HTERT RPE-1 (cell line): ENCODE data around the gene ARHGAP24.
"Not testable (repeated sequence)": the region's sequence is repeated elsewhere in the genome, so short reads cannot be mapped to it uniquely, and the experiment has no call there.

Experiments
- in situ Hi-C: fragments of 300-500 bp; cut with MboI; formaldehyde crosslinking; loops from 4 replicates; pipeline ENCODE4 v1.14.3; 2020; ENCODE audit warnings: low sequenced_read_pairs

ARHGAP24 gene

DNA sequence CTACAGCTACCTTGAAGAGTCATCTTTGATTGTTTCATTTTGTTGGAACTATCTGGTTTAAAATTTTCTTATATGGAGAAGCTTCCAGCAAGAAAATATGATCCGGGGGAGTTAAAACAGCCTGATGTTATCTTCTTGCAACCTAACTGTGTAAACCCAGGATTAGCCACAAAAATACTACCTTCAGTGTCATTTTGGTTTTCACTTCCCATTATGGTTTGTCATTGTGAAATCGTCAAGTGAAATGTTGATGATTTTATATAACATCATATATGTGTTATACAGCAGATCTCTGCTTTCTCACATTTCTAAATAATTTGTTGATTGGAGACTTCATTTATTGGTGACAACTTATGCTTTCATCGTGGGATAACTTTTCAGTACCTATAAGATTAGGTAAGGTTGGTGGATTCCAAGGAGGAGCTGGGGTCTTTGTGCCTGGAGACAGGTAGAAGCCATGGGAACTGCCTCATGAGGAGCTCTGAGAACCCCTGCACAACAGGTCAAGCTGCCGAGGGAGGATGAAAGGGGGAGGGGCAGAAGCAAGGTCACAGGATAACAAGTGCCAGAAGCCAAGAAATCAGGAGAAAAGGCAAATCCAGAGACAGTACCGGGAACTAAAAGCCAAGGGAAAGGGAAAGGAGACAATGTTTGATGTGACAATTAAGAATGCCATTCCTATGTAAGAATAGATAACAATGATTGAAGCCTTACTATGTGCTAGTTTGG, 7.2 kb downstream of the ARHGAP24 start:
- in situ Hi-C loops: no loop called here

DNA sequence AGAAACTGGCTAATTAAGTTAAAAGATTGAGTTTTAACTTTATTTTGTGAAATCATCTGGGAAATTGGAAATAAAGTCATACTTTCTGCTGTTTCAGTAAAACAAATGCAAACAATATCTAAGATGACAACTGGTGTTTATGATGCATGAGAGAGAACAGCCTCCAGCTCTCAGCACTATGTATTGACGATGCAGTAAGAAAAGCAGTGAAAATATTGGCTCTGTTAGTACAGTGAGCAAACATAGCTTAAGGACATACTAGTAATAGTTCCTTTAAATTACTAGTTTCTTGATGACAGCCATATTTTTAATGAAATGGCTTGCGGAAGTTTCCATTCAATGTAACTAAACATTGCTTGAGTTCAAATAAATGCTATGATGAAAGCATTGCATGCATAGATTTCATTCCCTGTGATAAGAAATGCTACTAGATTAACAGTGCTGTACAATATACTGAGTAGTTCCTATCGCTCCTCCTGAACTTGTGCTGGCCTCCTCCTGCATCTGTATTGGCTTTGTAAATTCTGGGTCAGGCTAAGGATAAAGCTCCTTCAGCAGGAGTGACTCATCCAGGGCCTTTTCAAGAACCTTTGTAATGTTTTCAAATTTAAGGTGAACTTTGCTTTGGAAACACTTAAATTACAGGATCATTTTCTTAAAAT, 11.6 kb downstream of the ARHGAP24 start:
- in situ Hi-C loops: no loop called here

DNA sequence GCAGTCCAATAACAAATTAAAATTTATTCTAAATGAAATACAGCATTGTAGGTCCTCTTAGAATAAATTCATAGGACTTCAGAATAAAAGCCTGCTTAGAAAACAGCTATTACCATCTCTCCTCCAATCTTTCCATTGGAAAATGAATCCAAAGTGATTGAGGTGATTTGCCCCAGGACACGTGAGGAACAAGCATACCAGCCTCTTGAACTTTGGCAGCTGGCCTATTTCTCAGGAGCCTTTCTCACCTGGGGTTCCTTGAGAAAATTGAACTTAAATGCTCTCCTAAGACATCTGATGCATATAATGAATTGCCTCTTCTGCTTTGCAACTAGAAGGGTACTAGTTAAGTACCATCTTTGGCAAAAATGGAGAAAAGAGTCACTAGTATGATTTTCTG, 13.5 kb downstream of the ARHGAP24 start:
- in situ Hi-C loops: no loop called here

DNA sequence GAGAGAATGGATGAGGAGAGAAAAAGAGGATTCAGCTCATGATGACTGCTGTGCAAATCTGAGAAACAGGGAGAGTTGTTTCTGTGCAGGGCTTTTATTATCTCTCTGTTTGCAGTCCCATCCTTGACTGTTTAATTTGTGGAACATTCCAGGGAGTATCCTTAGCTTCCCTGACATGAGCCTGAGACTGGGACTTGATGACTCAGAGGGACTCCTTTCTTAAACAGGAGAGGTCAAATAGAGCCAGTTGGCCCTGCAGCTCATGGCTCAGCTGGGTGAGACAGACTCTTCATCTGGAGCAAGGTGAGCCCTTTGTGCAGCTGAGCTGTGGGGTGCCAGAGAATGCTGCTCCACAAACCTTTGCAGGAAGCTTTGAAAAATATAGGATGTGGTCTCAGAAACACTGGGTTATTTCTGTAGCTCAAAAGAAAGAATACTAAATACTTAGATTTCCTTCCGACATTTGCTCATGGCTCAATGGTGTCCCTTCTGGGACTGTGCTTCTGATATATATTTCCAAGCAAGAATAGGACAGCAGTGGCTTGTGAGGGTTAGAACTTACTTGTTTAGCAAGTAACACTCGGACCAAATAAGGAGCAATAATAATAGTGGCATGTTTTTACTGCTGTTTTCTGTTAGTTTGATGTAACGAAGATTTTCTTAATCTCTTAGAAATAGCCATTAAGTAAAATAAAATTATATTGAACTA, 14.5 kb downstream of the ARHGAP24 start:
- in situ Hi-C loops: no loop called here

DNA sequence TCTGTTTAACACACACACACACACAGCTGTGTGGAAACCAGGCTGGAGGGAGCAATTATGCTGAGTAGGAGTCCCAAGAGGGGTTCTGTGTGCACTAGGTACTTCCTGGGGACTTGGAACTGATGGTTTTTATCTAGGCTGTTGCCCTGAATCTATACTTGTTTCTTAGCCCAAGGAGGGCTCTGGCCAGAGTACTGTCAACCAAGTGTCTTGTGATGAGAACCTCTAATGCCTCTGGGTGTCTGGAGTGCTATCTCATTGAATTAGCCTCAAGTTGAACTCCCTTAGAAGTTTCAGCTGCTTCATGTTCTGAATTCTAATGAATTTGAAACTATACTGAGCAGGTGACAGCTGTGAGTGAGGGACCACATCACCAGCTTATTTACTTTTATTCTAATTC, 16.6 kb downstream of the ARHGAP24 start:
- in situ Hi-C loops: no loop called here

DNA sequence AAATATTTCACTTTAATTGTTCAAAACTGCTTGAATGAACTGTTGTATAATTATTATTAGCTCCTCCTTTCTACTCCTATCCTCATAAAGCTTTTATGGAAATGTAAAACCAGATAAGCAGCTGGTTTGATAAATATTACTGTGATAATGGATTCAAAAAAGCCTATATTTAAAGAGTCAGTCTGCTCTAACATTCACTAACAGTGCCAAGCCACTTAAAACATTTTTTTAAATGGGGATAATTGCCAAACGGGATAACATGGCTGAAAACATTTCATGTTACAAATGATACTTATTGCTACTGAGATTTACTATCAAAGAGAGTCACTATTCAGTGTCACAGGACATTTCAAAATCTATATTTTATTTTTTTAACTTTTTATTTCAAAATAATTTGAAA, 17.4 kb downstream of the ARHGAP24 start:
- in situ Hi-C loops: no loop called here

DNA sequence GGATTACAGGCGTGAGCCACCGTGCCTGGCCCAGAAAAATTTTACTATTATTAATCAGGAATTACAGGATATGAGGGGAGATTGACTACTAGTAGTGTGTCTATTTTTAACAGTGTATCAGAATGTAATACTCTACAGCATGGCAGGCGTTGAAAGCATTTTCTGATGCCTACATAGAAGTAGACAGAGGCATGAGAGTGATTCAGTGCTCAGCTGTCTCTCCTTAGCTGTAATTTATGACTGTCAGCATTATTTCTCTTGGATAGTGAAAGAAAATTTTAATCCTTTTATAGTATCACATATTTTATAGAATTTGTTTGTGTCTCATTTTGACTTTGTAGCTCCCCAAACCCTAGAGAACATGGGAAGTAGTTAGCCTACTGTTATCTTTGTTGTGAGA, 20.7 kb downstream of the ARHGAP24 start:
- in situ Hi-C loops: no loop called here

DNA sequence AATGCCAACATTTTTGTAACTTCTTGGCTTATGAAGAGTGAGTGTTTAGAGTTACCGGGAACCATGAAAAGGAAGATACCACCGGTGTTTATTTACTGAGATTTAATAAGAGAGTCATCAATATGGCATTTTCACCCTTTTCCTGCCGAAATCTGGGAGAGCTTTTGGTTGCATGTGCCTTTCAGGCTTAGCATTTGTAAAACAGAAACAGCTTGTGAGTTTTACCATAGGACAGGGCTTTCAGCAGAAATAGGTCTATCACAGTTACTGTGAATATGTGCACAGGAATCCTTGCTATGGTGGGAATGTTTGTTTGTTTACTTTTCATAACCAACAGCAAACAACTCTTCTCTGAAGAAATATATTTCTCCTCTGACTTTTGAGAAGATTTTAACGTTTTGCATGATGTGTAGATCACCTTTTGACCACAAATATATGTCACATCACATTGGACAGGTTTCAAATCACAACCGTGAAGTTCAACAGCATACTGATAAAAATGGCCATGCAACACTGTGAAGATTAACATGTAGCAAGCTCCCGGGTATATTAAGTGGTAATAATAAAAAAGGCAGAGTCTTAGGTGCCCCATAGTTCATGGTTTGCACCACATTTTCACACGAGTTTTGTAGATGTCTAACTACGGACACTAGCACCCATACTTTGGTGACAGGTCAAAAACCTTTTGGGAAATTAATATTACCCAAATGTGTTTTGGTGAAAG, 21.3 kb downstream of the ARHGAP24 start:
- in situ Hi-C loops: no loop called here

DNA sequence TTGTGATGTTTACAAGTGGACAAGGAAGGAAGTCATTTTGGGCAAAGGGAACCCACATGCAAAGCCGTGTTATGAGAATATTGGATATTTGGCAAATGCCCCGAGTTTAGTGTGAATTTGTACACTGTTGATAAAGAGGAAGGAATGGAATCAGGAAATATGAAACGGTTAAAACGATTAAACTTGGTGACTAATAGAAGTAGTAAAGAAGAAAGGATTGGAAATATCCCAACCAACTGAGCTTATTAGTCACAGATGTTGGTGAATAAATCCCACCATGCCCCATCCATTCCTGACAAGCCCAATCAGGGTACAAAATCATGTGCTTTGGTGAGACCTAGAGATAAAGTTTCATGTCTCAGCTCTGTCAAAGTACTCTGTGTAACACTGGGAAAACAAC, 22.0 kb downstream of the ARHGAP24 start:
- in situ Hi-C loops: no loop called here

DNA sequence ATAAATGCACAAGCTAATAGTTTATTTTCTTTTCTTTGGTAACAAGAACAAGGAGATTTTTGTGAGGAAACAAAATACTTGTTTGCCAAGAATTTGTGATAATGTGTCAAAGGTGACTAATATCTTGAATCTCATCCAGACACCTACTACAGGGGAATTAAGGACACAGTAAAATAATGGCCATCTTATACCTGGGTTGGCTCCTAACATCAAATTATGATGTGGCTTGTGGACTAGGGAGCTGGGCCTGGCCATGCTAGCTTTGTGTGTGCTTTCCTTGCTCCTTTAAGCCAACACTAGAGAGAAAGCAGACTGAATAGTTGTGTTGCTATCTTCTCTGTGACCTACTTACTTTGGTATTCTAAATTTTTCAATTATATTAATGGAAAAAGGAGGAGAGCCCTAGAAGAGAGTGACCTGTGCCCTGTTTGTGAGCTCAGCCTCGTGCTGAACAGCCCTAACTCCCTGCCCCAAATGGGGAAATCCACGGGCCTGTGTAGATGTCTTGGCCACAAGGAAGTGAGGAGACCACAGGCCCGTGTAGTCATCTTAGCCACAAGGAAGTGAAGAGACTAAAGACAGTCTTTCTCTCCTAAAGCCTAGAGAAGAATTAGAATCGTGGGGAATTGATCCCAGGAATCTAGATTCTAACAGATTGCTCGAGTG, 23.3 kb downstream of the ARHGAP24 start:
- in situ Hi-C loops: no loop called here

DNA sequence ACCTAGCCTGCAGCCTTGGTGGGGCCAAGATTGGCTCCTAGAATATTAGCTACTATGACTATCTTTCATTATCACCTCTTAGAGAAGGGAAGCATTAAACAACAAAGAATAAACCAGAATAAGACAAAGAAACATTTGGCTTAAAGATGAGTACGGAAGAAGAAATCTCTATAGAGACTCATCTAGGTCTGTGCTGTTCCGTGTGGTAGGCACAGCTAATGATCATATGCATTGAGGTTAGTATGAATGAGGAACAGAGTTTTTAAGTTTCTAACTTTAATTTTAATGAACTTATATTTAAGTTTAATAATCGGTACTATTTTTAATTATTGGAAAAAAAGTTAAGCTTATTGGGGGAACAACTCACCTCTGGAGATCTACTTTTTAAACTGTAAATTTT, 24.6 kb downstream of the ARHGAP24 start:
- in situ Hi-C loops: no loop called here

DNA sequence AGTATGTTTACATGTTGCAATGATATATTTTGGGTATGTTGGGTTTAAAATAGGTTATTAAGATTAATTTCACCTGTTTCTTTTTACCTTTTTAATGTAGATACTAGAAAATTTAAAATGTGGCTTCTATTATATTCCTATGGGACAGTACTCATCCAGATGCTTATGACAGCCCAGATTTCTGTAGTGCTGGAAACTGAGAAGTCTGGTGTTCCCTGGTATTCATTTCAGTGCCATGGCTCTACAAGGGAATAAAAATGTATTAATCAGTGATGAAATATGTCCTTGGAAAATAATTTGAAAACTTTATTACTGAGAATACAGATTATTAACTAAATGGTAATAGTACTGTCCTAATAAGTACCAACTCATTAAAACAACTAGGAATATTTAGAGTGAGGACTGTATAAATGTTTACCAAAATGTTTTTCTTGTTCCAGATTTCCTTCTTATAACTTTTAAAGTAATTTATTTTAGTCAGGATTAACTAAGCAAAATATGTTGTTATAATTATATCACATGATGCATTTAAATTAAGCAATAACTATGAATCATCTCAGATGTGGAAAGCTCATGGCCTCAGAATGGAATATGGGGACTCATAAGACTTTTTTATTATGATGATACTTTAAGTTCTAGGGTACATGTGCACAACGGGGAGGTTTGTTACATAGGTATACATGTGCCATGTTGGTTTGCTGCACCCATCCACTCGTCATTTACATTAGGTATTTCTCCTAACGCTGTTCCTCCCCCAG, 25.3 kb downstream of the ARHGAP24 start:
- in situ Hi-C loops: no loop called here

DNA sequence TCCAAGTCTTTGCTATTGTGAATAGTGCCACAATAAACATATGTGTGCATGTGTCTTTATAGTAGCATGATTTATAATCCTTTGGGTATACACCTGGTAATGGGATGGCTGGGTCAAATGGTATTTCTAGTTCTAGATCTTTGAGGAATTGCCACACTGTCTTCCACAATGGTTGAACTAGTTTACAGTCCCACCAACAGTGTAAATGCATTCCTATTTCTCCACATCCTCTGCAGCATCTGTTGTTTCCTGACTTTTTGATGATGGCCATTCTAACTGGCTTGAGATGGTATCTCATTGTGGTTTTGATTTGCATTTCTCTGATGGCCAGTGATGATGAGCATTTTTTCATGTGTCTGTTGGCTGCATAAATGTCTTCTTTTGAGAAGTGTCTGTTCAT, 26.2 kb downstream of the ARHGAP24 start:
- in situ Hi-C loops: not testable (repeated sequence)

DNA sequence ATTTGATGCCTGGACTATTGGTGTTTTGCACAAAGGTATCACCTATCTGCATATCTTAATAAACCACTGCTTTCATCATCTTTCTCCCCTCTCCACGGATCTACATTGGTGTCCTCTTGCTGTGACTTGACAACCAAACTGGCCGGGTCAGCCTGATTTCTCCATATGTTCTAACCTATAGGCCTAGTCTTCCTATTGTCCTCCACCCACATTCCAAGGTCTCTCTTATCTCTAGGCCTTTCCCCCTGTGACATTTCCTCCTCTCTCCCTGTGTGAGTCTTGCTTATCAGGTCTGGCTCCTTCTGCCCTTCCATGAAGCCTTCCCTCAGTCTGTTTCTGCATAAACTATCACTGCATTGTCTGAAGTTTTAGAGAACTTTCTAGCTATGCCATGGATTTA, 33.7 kb downstream of the ARHGAP24 start:
- in situ Hi-C loops: no loop called here

DNA sequence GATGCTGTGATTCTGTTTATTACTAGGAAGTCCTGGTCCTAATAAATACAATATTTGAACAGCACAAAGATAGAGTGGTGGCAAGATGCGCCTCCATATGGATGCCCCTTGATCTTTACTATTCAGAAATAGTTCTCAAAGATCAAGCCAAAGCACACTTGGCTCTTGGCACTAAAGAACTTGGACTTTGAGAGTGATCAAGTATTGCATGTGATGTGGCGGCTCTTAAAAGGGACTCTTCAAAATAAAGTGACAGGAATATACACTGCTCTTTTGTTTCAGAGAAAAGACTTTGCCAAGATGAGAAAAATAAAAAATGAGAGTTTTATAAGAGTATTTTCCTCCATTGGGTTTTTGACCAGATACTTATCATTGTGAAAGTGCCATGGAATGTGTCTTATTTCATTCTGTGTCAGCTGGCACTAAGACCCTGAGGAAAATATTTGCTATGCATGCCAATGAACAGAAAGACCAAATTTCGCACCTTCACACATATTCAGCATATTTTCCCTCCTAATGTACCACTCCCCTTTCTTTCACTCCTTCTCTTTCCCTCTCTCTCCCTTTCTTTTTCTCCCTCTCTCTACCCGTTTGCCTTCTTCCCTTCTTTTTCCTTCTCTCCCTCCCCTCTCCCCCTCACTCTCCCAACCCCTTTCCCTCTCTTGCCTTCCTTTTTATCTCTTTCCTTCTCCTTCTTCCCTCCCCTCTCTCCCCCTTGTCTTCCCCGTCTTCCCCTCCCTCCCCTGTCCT, 35.1 kb downstream of the ARHGAP24 start:
- in situ Hi-C loops: no loop called here

DNA sequence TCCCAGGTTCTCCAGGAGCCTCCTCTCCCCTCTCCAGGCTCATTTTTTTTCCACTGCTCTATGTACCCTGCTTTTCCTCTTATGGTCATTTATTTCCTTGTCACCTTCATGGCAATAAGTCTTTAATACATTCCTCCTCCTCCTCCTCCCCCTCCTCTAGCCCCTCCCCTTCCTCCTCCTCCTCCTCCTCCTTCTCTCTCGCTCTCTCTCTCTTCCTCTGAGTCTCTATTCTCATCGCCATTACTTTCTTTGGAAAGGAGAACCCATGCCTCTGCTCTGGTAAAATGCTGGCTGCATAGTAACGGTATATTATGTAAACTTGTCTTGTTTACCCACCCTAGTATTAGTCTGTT, 35.7 kb downstream of the ARHGAP24 start:
- in situ Hi-C loops: no loop called here

DNA sequence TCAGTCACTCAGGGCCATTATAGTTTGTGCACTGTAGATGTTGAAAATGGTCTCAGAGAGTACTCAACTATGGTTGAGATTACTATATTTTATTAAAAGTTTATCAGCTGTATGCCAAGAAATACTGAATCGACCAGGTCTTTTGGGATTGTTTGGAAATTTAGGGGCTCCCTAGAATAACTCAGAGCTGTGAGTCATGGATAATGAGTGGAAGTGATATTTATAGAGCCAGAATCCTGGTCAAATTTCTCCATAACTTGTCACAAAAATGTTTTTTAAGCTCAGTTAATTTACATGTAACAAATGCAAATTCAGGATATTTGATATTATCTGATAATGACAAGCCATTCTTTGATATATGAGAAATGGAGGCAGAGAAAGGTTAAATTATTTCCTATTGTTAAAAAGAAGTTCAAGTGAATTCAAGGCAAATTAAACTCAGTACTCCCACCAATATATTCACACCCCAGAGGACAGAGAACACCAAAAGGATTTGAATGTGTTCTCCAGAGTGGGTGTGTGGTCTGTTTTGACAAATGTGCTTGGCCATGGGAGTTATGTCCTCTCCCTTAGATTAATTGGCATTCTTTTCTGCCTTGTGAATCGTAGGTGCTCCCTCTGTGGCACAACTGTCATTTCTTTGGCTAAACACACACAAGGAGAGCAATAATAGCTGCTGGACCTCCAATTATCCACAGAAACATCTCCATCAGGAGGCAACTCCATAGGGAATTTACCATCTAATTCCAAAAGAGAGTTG, 37.7 kb downstream of the ARHGAP24 start:
- in situ Hi-C loops: no loop called here

DNA sequence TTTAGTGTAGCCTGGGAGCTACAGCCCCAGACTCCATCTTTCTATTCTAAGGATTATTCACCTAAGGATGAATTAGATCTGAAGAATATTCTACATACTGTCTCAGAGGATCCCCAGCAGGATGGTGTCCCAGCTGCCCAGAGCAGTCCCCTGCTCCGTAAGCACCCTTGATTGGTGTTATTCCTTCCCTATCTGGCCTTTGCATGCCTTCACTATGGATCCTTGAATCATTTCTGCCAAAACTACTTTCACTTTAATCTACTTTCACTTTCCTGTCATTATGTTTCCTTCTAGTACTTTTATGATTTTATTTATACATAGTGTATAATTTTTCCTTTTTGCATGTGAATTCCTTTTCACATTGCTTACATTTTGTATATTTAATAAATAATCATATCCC, 39.2 kb downstream of the ARHGAP24 start:
- in situ Hi-C loops: no loop called here

DNA sequence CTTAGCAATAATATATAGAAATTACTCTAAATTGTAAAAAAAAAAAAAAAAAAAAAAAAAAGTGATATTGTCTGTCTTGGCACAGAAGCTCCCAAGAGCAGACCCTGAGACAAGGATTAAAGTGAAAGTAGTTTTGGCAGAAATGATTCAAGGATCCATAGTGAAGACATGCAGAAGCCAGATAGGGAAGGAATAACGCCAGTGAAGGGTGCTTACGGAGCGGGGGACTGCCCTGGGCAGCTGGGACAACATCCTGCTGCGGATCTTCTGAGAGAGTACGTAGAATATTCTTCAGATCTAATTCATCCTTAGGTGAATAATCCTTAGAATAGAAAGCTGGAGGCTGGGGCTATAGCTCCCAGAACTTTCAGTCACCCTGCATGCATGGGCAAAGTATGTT, 39.8 kb downstream of the ARHGAP24 start:
- in situ Hi-C loops: no loop called here
